SK-N-MC (cell line): ENCODE measurements around the gene ERFL.

Experiments used
- DNase-seq: peaks from one replicate; pipeline ENCODE4 v3.0.0-alpha.2; 2011; ENCODE audit warnings: low read depth, low spot score
- H3K27ac ChIP-seq: fragments of 200-600 bp; sonication (generic); 2 replicates; pipeline ENCODE4 v1.5.1; 2016; ENCODE audit warnings: mixed run types
- H3K36me3 ChIP-seq: fragments of 200-600 bp; sonication (generic); 2 replicates; pipeline ENCODE4 v1.6.1; 2017; ENCODE audit warnings: antibody characterized with exemption, low read length, mixed read lengths; ENCODE audit not compliant: insufficient read depth
- H3K4me3 ChIP-seq: fragments of 200-600 bp; sonication (generic); 2 replicates; pipeline ENCODE4 v1.5.1; 2016
- H3K9ac ChIP-seq: fragments of 200-600 bp; sonication (generic); 2 replicates; pipeline ENCODE4 v1.8.0; 2017; ENCODE audit warnings: mixed run types, mixed read lengths; ENCODE audit not compliant: insufficient read length
- H3K9me3 ChIP-seq: fragments of 200-600 bp; sonication (generic); 2 replicates; pipeline ENCODE4 v1.6.1; 2017; ENCODE audit warnings: low read depth, mild to moderate bottlenecking, antibody characterized with exemption, low read length, moderate library complexity, mixed read lengths
- EZH2 ChIP-seq: fragments of 200-600 bp; sonication (generic); IDR thresholded peaks from one replicate; pipeline ENCODE4 v1.6.1; 2017; ENCODE audit warnings: antibody characterized with exemption
- FOXP2 ChIP-seq: optimal IDR thresholded peaks from 2 replicates; pipeline ENCODE3; 2011; ENCODE audit warnings: mild to moderate bottlenecking, moderate library complexity; ENCODE audit not compliant: insufficient read depth; ENCODE audit errors: extremely low read length, control extremely low read depth
- POLR2AphosphoS5 ChIP-seq: IDR thresholded peaks from 2 replicates; pipeline ENCODE4 v1.6.1; 2012; ENCODE audit warnings: mild to moderate bottlenecking, low read depth, low read length, borderline replicate concordance

The ERFL gene

DNA sequence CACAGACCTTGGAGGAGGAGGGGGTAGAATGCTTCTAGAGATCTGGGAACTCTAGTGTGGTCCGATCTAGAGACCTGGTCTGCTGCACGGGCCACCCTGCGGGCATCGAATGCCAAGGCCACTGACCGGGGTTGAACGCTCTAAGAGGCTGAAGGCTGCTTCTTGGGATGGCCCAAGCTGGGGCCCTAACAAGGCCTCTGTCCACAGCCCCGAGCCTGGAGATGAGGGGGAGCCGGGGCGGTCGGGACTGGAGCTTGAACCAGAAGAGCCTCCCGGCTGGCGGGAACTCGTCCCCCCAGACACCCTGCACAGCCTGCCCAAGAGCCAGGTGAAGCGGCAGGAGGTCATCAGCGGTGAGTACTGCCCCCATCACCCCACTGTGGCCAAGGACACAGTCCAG is 30.0 kb downstream of the ERFL start:
- no peak for TF ChIP-seq POLR2AphosphoS5
- TF ChIP-seq FOXP2 = no peak
- no peak for TF ChIP-seq EZH2
- DNase-seq = no peak
- Histone ChIP-seq H3K27ac (no peak overlapping the region), H3K9ac (no peak overlapping the region), H3K36me3 (peaks cover 54% of the 10 kb centered on the region), H3K4me3 (no peak overlapping the region), H3K9me3 (no peaks in the 10 kb centered on the region)

DNA sequence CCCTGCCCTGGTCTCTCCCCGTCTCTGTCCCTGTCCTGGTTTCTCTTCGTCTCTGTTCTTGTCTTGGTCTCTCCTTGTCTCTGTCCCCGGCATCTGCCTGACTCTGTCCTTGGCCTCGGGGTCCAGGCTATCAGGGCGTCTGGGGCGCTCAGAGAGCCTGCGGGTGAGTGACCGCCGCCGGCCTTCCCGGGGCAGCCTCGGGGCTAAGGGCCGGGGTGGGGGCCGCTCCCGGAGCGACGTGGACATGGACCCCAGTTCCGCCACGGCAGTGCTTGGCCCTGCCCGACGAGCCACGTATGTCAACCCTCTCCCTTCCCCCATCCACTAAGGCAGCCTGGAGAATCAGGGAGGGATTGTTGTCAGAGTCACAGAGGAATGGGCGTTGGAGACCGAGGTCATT is 30.4 kb downstream of the ERFL start:
- no peak overlapping the region for H3K4me3 ChIP-seq
- H3K27ac ChIP-seq = no peak overlapping the region
- H3K36me3 ChIP-seq = peaks cover 50% of the 10 kb centered on the region
- no peak for DNase-seq
- no peak overlapping the region for H3K9ac ChIP-seq
- no peaks in the 10 kb centered on the region for H3K9me3 ChIP-seq
- TF ChIP-seq POLR2AphosphoS5 = no peak
- TF ChIP-seq EZH2 = no peak
- no peak for TF ChIP-seq FOXP2

DNA sequence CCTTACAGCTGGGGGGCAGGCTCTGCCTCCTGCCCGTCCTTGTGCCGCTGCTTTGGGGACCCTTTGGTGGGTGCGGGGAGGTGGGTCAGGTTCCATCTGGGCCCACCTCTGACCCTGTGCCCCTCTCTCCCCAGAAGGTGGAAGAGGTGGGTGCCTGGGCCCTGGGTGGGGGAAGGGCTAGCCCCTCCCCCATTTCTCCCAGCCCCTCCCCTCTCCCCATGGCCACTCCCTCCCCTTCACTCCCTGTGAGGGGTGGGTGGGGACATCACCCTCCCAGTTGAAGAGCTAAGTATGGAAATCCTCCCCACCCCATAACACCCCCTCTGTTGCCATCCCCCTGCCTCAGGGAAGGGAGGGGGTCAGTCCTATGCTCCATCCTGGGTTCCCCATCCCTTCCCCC is 31.1 kb downstream of the ERFL start:
- no peak overlapping the region for H3K9ac ChIP-seq
- H3K4me3 ChIP-seq = no peak overlapping the region
- H3K36me3 ChIP-seq = peaks cover 44% of the 10 kb centered on the region
- DNase-seq = no peak
- no peaks in the 10 kb centered on the region for H3K9me3 ChIP-seq
- no peak overlapping the region for H3K27ac ChIP-seq
- TF ChIP-seq EZH2 (no peak), POLR2AphosphoS5 (no peak), FOXP2 (no peak)

DNA sequence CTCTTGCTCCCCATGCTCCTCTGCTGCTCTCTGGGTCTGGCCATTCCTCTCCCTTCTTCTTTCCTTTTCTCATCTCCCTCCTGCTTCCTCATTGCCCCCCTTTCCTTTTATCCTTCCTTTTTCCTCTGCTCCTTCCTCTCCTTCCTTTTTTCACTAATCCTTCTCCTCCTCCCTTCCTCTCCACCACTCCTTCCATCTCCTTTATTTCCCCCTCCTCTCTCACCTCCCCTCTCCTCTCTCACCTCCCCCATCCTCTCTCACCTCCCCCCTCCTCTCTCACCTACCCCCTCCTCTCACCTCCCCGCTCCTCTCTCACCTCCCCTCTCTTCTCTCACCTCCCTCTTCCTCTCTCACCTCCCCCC is 31.7 kb downstream of the ERFL start:
- no peak overlapping the region for H3K4me3 ChIP-seq
- no peaks in the 10 kb centered on the region for H3K9me3 ChIP-seq
- DNase-seq = no peak
- peaks cover 37% of the 10 kb centered on the region for H3K36me3 ChIP-seq
- TF ChIP-seq POLR2AphosphoS5 = no peak
- TF ChIP-seq FOXP2 = no peak
- no peak for TF ChIP-seq EZH2
- H3K9ac ChIP-seq = no peak overlapping the region
- no peak overlapping the region for H3K27ac ChIP-seq

DNA sequence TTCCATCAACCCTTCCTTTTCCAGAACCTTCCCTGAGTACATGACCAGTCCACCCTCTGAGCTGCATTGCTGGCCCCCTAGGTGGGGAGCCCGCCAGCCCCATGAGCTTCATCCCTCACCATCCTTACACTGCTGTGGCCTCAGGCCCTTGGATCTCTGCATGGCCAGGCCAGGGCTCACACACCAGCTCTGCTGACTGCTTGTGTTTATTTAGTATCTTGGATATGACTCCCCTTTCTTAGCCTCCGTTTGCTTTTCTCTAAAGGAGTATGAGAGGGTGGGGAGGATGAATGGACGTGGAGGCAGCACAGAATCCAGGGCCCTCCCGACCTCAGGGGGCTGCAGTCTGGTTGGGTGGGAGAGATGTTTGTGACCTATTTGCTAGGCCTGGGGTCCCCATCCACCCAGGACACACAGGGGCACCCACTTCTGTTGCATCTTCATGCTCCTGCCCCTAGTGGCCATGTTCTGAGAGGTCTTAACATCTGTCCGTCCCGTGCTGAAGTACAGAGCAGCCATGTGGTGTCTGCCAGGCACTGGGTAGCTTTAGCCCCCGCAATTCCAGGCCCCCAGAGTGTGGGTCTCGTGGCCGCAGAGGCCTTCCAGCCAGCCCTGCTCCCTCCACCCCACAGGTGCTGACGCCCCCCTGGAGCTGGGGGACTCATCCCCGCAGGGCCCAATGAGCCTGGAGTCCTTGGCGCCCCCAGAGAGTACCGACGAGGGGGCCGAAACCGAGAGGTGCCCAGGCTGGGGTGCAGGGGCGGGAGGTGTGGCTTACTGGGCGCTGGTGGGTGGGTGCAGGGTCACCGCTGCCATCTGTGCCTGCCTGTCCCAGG is 32.3 kb downstream of the ERFL start:
- no peak overlapping the region for H3K4me3 ChIP-seq

DNA sequence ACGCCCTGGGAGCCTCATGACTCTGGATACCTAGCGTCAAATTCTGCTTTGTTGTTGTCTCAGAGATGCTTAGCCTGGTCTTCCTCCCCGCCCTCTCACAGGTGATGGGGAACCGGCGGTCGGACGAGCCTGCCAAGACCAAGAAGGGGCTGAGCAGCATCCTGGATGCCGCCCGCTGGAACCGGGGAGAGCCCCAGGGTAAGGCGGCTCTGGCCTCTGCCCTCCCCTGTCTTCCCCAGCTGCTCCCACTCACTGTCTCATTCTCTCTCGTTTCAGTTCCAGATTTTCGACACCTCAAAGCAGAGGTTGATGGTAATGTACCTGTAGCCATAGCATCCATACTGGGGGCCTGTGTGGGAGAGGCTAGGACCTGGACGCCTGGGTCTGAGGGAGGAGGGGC is 33.9 kb downstream of the ERFL start:
- Histone ChIP-seq H3K36me3 (peaks cover 29% of the 10 kb centered on the region; the same call in 1 of the 2 replicates), H3K9me3 (no peaks in the 10 kb centered on the region), H3K4me3 (no peak overlapping the region), H3K27ac (no peak overlapping the region), H3K9ac (no peak overlapping the region)
- no peak for DNase-seq
- no peak for TF ChIP-seq POLR2AphosphoS5
- no peak for TF ChIP-seq FOXP2
- TF ChIP-seq EZH2 = no peak

More for the DNA sequence above, 32.3 kb downstream of the ERFL start:
- H3K36me3 ChIP-seq = peaks cover 34% of the 10 kb centered on the region
- no peak overlapping the region for H3K27ac ChIP-seq
- H3K9ac ChIP-seq = no peak overlapping the region
- no peaks in the 10 kb centered on the region for H3K9me3 ChIP-seq
- no peak for TF ChIP-seq EZH2
- TF ChIP-seq POLR2AphosphoS5 = no peak
- no peak for TF ChIP-seq FOXP2
- no peak for DNase-seq

DNA sequence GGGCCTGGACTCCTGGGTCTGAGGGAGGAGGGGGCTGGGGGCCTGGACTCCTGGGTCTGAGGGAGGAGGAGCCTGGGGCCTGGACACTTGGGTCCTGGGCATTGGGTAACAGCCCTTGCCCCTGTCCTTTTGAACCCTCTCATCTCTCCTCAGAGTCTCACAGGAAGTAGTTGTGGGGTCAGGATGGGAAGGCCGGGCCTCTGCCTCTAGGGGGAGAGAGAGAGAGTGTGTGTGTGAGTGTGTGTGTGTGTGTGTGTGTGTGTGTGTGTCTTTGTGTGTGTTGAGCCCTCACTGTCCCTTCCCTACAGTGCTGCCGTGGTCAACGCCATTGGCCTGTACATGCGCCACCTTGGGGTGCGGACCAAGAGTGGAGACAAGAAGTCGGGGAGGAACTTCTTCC is 34.4 kb downstream of the ERFL start:
- Histone ChIP-seq H3K9ac (no peak overlapping the region), H3K4me3 (no peak overlapping the region), H3K27ac (no peak overlapping the region), H3K9me3 (no peaks in the 10 kb centered on the region), H3K36me3 (peaks cover 34% of the 10 kb centered on the region; the same call in 1 of the 2 replicates)
- DNase-seq = no peak
- TF ChIP-seq FOXP2 (no peak), POLR2AphosphoS5 (no peak), EZH2 (no peak)

DNA sequence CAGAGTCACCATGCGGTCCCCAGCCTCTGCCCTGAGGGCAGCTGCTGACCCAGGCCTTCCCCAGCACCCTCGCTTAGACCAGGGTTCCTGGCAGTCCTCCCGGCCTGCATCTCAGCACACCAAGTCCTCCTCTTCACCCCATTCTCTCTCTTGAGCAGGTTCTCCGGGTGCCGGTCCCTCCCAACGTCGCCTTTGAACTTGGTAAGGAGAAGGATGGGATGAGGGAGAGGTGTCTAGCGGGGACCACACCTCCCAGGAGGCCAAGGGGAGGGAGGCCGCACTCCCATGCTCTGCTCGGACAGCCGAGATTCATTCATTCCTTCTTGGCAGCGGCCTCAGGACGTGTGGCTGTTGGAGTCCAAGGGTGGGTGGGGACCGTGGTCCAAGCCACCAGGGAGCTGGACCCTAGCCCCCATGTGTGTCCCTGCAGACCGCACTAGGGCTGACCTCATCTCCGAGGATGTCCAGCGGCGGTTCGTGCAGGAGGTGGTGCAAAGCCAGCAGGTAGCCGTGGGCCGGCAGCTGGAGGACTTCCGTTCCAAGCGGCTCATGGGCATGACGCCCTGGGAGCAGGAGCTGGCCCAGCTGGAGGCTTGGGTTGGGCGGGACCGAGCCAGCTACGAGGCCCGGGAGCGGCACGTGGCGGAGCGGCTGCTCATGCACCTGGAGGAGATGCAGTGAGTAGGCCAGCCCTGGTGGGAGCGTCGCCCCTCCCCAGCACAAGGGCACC is 35.9 kb downstream of the ERFL start:
- Histone ChIP-seq H3K27ac (no peak overlapping the region), H3K9ac (no peak overlapping the region), H3K36me3 (peaks cover 30% of the 10 kb centered on the region; the same call in 1 of the 2 replicates), H3K9me3 (no peaks in the 10 kb centered on the region), H3K4me3 (no peak overlapping the region)
- TF ChIP-seq FOXP2 (no peak), POLR2AphosphoS5 (no peak), EZH2 (no peak)
- no peak for DNase-seq

DNA sequence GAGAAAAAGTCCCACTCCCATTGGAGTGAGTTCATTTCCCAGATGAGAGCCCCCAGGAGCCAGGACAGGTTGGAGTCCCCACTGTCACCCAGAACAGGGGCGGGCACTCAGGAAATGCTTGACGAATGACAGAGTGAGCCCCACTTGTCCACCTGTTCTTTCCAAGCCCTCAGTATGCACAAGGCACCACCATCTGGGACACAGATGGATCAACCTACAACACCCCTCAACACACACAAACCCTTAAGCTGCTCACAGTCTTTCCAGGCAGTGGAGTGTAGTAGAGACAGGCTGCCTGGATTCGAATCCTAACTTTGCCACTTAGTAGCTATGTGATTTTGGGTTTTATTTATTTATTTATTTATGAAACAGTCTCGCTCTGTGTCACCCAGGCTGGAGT is 37.3 kb downstream of the ERFL start:
- no peak for DNase-seq
- no peak for TF ChIP-seq POLR2AphosphoS5
- no peak for TF ChIP-seq FOXP2
- no peak for TF ChIP-seq EZH2
- Histone ChIP-seq H3K36me3 (peaks cover 30% of the 10 kb centered on the region; the same call in 1 of the 2 replicates), H3K9me3 (no peaks in the 10 kb centered on the region), H3K9ac (no peak overlapping the region), H3K4me3 (no peak overlapping the region), H3K27ac (no peak overlapping the region)
